NCI-H510A treated with DMSO at 0.1 percent for 48 hours (cell line): Measurements from ENCODE around the gene ST6GALNAC2.
A peak's percentile ranks its signal among the peaks of the same experiment; 100 is the strongest.

ENCODE experiments used
- DNase-seq: peaks from one replicate; lab custom pipeline; 2025; lab: John Stamatoyannopoulos, UW

The ST6GALNAC2 gene

DNA sequence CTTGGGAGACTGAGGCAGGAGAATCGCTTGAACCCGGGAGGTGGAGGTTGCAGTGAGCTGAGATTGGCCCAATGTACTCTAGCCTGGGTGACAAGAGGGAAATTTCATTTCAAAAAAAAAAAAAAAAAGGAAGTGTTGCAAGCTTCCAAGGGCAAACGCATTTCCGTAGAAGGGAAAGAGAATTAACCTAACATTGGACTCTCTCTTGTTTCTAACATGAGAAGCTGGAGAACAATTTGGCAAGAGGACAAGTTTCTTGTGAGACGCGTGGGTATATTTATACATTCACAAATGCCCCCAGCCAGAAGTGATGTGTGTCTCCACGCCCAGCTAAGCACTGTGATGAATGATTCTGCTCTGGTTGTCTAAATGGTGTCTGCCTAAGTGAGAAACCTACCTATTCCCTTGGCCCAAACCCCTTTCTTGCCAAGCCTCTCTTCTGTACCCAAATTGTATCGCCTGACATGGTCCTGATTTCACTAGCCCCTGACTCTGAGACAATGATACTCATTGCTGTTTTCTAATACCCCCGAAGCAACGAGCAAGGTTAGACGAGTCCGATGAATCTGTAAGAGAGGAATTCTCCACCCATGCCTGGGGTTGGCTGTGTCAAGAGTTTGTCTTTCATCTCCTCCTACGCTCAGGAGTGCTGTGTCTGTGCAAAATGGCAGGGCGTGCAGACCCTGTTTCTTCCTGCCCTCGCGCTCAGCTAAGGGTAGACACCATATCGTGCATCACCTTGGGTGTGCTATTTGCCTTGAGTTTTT lies 14.2 kb upstream of the ST6GALNAC2 start:
- DNase-seq, result no peak

DNA sequence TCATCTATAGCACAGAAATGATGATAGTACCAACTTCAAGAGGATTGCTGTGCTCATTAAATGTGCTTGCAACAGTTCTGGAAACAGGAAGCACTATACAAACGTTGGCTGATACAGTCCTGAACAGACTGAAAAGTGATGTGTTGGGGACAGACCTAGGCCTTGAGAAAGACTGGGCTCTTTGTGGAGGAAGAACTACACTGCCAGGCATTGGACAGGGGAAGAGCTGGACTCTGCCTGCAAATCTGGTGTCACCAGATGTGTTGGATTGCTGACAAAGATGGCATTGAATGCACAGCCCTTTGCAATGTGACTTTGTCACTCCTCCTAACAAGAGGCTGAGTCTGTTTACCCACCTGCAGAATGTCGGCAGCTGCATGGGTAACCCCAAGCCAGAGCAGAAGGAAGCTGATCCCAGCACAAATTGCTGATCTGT lies 12.4 kb upstream of the ST6GALNAC2 start:
- peak; percentile 78 for DNase-seq

DNA sequence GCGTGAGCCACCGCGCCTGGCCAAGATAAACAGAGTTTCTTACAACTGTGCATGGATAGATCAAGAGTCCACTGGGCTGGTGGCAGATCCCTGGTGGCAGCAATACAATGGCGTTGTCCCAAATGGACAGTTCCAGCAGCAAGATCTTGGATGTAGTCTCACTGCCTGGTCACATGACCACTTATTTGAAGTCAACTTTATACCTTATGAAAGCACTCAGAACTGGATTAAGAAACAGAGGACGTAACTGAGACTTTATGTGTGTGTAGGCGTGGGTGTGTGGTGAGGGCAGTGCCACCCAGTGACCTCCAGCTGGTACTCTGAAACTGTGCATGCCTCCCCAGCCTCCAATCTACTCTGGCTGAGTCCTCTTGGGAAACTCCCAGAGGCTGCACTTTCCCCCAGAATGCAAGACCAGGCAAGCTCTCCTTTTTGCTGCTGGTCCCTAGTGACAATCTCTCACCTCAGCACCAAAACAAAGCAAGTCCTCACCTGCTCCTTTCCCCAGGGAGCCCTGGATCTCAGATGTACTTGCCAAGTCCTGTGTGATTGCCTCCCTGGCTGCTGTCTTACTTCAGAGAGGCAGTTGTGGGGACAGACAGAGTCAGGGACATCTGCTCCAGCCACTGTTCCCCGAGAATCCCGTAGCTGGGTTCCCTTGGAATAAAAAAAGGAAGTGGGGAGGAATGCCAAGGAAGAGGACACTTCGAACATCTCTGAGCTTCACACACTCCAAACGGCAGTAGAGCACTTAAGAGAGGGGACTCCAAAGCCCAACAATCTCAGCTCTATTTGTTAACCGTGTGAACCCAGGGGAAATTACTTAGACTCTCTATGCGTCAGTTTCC lies 11.7 kb upstream of the ST6GALNAC2 start:
- peak; percentile 12 for DNase-seq

DNA sequence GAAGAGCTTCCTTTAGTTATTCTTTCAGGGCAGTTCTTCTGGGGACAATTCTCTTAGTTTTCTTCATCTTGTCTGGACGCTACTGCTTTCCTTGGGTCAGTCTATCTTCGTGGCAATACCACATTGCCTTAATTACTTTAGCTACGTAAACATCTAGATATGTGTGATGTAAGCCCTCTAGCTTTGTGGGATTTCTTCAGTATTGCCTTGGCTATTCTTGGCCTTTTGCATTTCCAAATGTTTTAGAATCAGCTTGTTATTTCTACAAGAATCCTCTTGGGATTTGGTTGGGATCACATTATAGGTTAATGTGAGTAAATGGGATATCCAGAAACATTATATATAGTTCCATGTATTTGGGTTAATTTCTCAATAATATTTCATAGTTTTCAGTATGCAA lies 9.0 kb upstream of the ST6GALNAC2 start:
- no peak for DNase-seq

DNA sequence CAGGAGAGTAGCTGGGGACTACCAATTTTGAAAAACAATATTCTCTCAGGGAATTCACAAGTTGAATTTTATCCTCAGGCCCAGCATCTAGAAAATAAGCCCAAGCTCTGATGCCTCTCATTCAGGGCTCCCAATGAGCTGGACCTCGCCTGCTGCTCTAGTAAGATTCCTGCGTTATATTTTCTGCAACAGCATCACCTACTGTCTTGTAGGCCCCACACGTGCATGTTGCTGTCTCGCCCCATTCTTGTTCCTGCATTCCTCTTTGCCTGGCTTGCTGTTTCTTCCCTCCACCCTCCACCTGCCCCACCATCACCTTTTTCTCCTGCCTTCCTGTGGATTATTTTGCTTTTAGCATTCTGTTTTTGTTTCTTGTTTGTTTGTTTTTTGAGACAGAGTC lies 8.3 kb upstream of the ST6GALNAC2 start:
- no peak for DNase-seq

DNA sequence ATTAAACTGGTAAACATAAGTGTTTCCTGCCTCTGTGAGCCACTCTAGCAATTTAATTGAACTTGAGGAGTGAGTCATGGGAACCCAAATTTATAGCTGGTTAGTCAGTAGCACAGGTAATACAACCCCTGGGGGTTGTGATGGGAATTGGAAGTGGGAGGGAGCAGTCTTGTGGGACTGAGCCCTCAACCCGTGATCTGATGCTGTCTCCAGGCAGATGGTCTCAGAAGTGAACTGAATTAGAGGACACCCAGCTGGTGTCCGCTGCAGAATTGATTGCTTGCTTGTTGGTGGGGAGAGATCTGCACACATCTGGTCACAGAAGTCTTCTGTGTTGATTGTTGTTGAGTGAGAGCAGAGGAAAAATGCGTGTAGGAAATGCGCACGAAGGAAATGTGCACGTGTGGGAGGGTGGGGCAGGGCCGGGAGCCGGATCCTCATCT lies 7.7 kb upstream of the ST6GALNAC2 start:
- DNase-seq, result peak; percentile 29

DNA sequence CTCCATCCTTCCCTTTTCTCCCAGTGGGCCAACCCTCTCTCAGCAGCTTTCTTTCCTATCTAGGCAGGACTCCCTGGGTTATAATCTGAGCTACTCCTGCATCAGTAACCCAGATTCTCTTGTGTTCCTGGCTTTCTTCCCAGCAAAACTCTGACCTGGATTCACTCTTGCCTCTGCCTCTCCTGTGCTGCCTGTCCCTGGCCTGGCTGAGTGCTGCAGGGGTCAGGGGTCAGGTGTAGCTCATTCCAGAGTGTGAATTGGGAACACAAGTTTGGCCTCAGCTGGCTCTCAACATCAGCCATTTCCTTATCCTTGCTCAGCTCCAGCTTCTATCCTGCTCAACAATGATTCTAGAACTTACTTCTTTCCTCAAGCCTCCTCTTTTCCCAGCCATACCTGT lies 2.5 kb upstream of the ST6GALNAC2 start:
- DNase-seq, result no peak

DNA sequence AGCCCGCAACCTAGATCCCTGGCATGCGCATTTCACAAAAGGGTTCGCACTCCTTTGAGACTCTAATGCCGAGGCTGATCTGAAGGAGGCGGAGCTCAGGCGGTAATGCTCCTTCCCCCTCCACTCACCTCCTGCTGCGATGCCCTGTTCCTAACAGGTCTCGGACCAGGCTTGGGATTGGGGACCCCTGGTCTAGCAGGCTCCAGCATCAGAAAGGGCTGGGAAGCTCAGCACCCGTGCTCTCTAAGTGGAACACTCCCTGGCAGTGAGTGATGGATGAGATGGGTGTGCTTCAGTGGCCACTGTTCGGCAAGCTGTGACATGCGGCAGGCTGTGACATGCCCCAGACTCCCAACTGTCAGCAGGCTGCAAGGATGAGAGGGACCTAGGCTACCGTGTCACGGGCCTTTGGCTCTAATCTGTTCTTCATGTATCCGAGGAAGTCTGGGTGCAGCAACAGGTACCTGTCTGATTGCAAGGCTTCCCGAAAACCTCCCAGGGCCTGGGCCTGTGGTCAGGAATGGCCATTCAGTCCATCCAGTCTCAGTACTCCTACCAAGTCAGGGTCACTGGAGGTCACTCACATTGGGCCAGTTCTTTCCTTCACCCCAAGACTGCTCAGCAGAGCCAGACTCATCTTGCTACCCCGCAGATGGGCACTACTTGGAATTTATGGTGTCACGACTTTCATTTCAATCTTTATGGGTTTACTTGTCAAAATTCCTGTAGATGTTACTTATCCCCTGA lies 1.3 kb upstream of the ST6GALNAC2 start:
- peak; percentile 85 for DNase-seq

DNA sequence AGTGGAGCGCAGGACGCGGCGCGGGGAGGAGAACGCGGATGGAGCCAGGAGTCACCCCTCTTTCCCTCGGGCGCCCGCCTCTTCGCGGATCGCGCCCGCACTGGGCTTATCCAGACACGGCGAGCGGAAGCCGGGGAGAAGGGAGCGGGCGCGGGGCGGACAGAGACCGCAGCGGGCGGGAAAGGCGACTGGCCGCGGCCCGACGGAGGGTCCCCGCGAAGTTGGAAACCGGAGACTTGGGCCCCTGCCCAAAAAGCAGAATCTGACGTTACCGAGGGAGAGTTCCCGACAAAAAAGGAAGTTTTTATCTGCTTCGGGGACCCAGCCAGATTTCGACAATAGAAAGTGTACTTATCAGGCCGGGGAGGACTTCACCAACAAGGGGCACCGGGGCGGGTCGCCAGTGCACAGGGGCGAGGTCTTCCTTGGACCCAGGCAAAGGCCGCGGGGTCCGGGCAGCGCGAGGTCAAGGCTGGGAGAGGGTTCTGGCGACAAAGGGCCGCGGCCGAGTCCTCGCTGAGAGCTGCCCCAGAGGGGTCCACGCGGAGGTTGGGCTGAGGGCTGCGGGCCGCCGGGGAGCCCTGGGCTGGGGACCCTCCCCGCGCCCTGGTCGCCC lies 519 bp downstream of the ST6GALNAC2 start:
- DNase-seq, result no peak

DNA sequence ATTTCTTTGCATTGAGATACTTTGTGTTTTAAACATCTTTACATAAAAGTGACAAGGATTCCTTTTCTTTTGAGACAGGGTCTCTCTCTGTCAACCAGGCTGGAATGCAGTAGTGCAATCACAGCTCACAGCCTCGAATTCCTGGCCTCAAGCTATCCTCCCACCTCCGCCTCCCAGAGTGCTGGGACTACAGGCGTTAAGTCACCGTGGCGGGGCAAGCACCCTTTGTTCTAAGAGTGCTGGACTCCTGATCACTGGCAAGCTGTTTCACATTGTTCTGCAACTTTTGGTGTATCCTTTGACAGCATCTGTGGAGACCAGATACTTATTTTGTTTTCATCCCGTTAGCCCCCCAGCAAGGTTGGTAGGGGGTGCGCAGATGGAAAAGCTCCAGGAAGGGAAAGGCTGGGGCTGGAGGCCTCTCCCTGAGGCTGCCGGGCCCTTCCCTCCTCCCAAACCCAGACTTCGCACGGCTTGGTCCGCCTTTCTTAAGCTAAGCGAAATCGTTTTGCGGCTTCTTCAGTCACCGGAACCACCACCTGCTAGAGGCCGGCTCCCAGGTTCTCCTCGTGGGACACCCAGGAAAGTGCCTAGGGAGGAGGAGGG lies 1.1 kb downstream of the ST6GALNAC2 start:
- DNase-seq, result no peak

DNA sequence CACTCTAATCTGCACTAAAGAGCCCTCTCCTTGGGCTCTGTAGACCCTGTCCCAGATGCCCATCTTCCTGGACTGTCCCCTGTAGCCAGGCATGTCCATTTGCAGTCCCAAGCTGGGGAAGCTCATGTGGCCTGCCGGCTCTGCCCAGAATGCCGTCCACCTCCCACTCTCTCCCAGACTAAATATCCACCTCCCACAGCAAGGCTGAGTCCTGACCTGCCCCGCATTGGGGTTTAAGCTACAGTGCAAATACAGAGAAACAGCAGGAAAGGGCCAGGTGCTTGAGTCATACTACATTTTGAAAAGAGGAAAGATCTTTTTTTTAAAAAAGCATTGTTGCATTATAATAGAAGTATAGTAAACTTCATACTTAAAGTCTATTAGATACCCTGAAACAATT lies 3.0 kb downstream of the ST6GALNAC2 start:
- DNase-seq, result no peak

DNA sequence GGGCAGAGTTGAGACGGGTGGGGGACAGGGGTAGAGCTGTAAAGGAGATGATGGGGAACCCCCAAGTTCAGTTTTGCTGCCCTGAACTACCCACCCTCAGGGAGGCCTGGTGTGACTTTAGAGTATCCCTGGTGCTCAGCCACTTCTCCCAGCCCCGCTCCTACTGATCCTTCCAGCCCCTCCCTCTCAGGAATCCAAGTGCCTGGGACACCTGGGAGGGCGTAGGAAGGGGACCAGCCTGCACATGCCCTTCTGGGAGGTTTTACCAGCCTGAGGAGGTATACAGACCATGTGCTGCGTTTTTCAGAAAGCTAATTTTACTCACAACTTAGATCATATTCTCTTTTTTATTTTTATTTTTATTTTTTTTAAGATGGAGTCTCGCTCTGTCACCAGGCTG lies 4.1 kb downstream of the ST6GALNAC2 start:
- no peak for DNase-seq

DNA sequence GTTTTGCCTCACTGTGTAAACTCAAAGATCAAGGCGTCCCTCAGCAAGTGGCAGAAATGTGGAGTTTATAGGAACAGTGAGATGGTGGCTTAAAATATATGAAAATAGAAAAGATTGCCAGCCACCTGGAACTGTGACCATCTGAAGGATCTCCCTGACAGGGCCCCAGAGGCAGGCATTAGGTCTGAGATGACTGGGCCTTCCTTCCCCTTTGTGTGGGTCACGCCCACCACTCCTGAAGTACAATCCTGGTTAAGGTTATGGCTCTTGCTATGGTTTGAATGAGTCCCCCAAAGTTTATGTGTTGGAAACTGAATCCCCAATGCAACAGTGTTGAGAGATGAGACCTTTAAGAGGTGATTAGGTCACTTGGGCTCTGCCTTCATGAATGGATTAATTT lies 6.4 kb downstream of the ST6GALNAC2 start:
- no peak for DNase-seq

DNA sequence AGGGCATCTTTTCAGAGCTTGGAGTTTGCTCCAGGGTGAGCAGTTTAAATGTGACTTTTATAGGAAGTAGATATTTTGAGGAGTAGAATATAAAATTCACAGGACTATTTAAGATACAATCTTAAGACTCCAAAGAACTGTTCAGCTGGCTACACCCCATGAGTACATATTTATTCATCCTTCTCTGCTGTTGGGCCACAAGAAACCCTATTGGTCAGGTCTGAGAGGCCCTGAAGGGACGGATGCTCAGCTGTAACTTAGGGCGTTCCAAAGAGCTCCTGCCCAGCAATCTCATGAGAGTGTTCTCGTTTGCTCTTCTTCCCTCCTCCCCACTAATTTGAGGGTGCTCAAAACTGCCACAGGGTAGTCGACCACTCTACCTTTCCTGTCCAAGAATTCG lies 7.3 kb downstream of the ST6GALNAC2 start:
- DNase-seq, result no peak

DNA sequence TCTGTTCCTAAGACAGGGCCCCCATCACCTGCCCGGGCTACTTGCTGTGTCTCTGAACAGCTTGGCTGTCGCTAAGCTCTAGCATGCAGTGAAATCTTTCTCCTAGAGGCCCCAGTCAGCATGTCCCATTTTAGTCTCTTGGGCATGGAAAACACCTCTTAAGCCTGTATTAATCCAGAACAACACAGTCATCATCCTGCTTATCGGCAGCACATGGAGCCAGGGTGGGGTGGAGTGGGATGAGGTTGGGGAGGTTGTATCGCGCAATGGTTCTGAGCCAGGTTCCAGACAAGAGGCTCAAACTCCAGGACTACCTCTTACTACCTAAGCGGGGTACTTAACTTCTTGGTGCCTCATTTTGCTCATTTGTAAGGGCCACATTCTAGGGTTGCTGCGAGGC lies 7.8 kb downstream of the ST6GALNAC2 start:
- DNase-seq, result no peak

DNA sequence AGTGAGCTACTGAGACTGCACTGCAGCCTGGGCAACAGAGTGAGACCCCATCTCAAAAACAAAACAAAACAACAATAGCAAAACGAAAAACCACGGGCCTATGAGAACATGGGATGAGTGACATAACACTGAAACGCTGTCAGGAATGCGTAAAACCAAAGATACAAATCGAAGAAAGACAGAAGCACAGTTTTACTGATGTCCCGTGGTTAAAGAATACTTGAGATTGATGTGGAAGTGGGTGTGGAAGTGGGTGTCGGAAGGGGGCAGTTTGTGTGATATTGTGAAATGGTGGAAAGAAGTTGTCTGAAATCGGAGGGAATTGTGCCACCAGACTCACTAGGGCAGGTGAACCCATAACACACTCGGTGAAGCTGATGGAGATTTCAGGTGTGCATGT lies 9.5 kb downstream of the ST6GALNAC2 start:
- DNase-seq, result no peak

DNA sequence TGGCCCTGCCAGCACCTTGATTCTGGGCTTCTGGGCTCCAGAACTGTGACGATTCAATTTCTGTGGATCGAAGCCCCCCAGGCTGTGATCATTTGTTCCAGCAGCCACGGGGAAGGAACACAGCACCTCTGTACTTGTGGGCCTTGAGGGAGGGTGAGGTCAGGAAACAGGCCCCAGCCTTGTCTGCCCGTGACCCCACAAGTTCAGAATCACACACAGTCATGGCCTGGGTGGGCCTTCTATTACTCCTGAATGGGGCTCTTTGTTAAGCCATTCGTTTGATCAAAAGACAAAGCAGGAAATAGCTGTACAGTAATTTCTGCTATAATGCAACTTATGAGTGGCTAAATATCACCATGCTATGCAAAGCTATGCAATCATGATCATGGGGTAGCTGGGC lies 10.1 kb downstream of the ST6GALNAC2 start:
- DNase-seq, result no peak

DNA sequence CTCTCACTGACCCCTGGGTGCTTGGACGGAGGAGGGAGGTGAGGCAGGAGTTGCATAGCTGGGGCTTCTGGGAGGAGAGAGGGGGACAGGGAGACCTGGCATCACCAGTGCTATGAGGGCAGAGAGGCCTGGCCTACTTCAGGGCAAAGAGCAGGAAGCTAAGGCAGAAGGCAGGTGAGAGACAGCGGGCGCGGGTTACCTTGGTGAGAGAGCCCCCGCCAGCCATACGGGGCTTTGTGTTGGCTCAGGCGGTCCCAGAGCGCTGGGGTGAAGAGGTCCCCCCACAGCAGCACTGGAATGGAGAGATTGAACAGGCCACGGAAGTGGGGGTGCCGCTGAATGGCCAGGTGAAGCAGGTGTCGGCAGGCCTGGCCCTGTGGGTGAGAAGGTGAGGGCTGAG lies 11.5 kb downstream of the ST6GALNAC2 start:
- no peak for DNase-seq

DNA sequence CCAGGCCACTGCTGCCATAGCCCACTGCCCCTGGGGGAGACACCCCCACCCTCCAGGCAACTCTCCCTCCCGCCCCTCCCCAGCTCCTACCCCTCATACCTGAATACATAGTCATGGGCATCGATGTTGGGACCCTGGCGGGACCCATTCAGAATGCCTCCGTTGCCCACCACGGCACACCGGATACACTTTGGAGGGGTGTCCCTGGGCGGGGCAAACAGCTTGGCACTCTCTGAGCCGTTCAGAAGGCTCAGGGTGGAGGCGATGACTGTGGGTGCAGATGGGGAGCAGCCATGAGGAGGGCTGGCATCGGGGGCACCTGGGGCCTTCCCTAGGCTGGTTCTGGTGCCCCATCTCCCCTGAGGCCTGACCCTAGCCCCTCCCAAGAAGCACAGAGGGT lies 12.6 kb downstream of the ST6GALNAC2 start:
- DNase-seq, result no peak

DNA sequence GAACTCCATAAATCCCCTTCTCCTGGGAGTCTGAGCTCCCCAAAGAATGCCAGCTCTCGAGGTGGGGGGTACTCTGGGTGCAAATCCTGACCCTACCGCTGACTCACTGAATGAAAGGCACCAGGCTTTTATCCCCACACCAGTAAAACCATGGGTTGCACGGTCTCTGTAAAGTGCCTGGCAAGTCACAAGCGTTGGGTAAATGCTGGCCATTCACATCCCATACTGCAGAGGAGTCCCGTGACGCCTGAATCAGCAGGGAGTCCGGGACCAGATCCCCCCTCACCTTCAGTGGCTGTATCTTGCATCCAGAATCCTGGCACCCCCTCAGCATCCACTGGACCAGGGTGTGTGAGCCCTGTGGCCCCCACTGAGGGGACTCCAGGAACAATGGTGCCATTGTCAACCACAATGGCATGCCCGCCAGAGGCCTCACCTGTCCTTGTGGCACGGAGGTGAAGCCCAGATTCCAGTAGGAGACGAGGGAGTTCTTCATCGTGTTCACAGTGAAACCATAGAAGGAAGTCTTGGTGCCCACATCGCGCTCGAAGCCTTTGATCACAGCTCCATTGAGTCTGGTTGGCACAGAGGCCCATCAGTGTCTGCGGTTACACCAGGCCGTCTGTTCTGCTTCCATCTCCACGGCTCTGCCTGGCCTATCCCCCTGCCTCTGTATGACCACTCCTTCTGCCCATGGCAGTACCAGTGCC lies 13.3 kb downstream of the ST6GALNAC2 start:
- DNase-seq, result no peak

DNA sequence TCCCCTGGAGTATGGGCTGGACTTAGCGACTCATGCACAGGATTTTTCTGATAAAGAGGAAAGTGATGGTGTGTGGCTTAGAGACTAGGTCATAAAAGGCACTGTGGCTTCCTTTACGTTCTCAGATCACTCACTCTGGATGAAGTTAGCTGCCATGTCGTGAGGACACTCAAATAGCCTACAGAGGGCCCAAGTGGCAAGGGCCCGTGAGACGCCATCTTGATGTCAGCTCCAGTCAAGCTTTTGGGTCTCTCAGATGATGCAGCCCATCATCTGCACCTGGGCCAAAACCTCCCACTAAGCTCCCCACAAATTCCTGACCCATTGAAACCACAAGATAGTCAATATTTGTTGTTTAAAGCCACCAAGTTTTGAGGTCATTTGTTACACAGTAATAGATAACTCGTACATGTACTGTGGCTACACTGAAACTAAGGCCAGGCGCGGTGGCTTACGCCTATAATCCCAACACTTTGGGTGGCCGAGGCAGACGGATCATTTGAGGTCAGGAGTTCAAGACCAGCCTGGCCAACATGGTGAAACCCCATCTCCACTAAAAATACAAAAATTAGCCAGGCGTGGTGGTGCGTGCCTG lies 14.7 kb downstream of the ST6GALNAC2 start:
- DNase-seq, result no peak
